Testis (tissue), 2 donors: ENCODE data around the gene METTL5.

Source experiments
- CTCF ChIP-seq, 3 experiments: fragments of 450-650 bp in 2 of 3; fragments of 200-600 bp in 1 of 3; sonication (generic) in 1 of 3; IDR thresholded peaks; one replicate each; pipeline ENCODE4 v1.5.1; 2016 to 2019; ENCODE audit warnings: antibody characterized with exemption in 3 of 3, mild to moderate bottlenecking in 2 of 3, moderate library complexity in 1 of 3
- POLR2A ChIP-seq: fragments of 450-650 bp; IDR thresholded peaks from one replicate; pipeline ENCODE4 v1.6.1; 2017; ENCODE audit warnings: antibody characterized with exemption, mild to moderate bottlenecking, moderate library complexity

- TF ChIP-seq POLR2A (no peak), CTCF (IDR thresholded peaks at IDR 0.05) (no peak)
Observed at GRCh38 chr2:169862816-169863215, 38.1 kb upstream of the METTL5 start.
